ENCODE measurements around the gene CAVIN1.

Gene CAVIN1

DNA sequence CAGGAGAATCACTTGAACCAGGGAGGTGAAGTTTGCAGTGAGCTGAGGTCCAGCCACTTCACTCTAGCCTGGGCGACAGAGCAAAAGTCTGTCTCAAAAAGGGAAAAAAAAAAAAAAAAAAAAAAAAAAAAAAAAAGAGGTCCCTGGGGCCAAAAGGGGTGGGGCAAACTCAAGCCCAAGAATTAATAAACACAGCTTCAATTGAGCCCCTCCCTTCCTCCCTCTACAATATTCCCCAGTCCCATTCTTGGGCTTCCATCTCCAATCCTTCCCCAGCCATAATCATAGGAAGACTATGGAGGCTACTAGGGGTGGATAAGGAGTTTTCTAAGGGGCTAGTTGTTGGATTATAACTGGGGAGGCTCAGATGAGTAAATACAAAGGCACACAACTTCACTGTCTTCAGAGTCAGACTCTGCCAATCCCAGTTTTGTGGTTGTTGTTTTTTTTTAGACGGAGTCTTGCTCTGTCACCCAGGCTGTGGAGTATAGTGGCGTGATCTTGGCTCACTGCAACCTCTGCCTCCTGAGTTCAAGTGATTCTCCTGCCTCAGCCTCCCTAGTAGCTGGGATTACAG, 9.5 kb downstream of the CAVIN1 start:
- Histone ChIP-seq H3K36me3 (ENCODE audit: low read depth) (peaks cover 34% of the 10 kb centered on the region), H3K27ac (ENCODE audit: poor library complexity, severe bottlenecking) (peak overlapping the region; percentile 94), H3K4me1 (ENCODE audit: insufficient read depth, poor library complexity, severe bottlenecking) (peaks cover 27% of the 10 kb centered on the region), H3K27me3 (ENCODE audit: insufficient read depth, poor library complexity, severe bottlenecking) (no peaks in the 10 kb centered on the region), H3K9me3 (ENCODE audit: severe bottlenecking) (no peaks in the 10 kb centered on the region), H3K4me3 (ENCODE audit: severe bottlenecking) (no peak overlapping the region)
- ATAC-seq (ENCODE audit: low read depth), result no peak
- DNase-seq (ENCODE audit: low spot score), result no peak
- TF ChIP-seq, protein P1, sequence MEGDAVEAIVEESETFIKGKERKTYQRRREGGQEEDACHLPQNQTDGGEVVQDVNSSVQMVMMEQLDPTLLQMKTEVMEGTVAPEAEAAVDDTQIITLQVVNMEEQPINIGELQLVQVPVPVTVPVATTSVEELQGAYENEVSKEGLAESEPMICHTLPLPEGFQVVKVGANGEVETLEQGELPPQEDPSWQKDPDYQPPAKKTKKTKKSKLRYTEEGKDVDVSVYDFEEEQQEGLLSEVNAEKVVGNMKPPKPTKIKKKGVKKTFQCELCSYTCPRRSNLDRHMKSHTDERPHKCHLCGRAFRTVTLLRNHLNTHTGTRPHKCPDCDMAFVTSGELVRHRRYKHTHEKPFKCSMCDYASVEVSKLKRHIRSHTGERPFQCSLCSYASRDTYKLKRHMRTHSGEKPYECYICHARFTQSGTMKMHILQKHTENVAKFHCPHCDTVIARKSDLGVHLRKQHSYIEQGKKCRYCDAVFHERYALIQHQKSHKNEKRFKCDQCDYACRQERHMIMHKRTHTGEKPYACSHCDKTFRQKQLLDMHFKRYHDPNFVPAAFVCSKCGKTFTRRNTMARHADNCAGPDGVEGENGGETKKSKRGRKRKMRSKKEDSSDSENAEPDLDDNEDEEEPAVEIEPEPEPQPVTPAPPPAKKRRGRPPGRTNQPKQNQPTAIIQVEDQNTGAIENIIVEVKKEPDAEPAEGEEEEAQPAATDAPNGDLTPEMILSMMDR (IDR thresholded peaks at IDR 0.05; ENCODE audit: poor library complexity, severe bottlenecking), result no peak

DNA sequence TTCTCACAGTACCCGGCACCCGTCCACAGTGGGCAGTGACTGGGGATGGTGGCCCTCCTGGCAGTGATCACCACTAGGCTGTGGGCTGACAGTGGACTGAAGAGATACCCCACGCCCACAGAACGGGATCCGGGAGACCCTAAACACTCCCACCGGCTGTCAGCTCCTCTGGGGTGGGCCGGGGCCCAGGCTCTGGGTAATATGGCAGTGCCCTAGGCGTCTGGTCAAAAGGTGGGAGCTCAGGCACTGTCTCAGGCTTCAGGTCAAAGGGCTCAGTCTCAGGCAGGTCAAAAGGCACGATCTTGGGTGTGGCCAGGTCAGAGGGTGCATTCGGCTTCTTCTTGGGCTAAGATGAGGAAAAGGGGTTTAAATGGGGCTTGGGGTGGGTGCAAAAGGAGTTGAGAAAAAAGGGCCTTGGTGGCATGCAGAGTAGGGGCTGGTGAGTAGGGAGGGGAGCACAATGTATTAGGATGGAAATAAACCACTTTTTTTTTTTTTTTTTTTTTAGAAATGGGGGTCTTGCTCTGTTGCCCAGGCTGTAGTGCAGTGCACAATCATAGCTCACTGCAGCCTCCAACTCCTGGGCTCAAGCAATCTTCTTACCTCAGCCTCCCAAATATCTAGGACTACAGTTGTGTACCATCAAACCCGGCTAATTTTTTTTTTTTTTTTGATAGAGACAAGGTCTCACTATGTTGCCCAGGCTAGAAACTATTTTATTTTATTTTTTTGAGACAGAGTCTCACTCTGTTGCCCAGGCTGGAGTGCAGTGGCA, 11.0 kb downstream of the CAVIN1 start:
- ATAC-seq (ENCODE audit: low read depth) (no peak), DNase-seq (ENCODE audit: low spot score) (no peak)
- H3K36me3 ChIP-seq (ENCODE audit: low read depth), result peaks cover 24% of the 10 kb centered on the region
- H3K27ac ChIP-seq (ENCODE audit: poor library complexity, severe bottlenecking), result peak overlapping the region; percentile 94
- no peaks in the 10 kb centered on the region for H3K9me3 ChIP-seq (ENCODE audit: severe bottlenecking)
- no peak overlapping the region for H3K4me3 ChIP-seq (ENCODE audit: severe bottlenecking)
- H3K27me3 ChIP-seq (ENCODE audit: insufficient read depth, poor library complexity, severe bottlenecking), result no peaks in the 10 kb centered on the region
- TF ChIP-seq, protein P1 (IDR thresholded peaks at IDR 0.05; ENCODE audit: poor library complexity, severe bottlenecking), result no peak
- H3K4me1 ChIP-seq (ENCODE audit: insufficient read depth, poor library complexity, severe bottlenecking), result peaks cover 42% of the 10 kb centered on the region

DNA sequence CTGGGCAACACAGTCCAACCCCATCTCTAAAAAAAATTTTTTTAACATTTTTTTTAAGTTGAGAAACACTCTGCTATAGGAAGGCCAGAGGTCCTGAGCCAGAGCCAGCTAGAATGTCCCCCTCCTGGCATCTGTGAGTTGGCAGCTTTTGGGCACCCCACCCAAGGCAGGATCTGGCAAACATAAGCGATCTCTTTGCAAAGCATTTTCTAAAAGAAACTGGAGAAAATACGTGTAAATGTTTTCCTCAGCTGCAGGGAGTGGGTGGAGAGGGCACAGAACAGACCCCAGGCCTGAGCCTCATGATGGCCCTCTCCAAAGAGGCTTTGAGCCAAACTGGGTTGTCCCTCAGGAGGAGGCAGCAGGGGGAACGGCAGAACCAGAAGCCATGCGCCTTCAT, 11.7 kb downstream of the CAVIN1 start:
- DNase-seq (ENCODE audit: low spot score), result no peak
- ATAC-seq (ENCODE audit: low read depth), result no peak
- Histone ChIP-seq H3K27me3 (ENCODE audit: insufficient read depth, poor library complexity, severe bottlenecking) (no peaks in the 10 kb centered on the region), H3K4me1 (ENCODE audit: insufficient read depth, poor library complexity, severe bottlenecking) (peaks cover 49% of the 10 kb centered on the region), H3K9me3 (ENCODE audit: severe bottlenecking) (no peaks in the 10 kb centered on the region), H3K27ac (ENCODE audit: poor library complexity, severe bottlenecking) (peak overlapping the region; percentile 94), H3K4me3 (ENCODE audit: severe bottlenecking) (no peak overlapping the region), H3K36me3 (ENCODE audit: low read depth) (peaks cover 31% of the 10 kb centered on the region)
- TF ChIP-seq, protein P1 (IDR thresholded peaks at IDR 0.05; ENCODE audit: poor library complexity, severe bottlenecking), result no peak

DNA sequence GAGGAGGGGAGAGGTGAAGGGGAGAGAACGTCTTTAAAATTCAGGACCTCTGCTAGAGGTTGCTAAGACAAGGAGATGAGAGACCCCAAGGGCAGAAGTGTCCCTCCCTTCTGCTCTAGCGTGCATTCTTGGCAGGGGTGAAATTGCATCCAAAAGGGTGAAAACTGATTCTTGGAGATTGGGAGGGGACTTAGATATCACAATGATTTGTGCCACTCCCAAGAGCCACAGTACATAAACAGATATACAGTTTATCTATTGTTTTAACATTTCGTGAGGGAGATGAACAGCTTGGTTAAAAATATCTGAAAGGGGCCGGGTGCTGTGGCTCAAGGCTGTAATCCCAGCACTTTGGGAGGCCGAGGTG, 12.8 kb downstream of the CAVIN1 start:
- no peak for ATAC-seq (ENCODE audit: low read depth)
- no peaks in the 10 kb centered on the region for H3K9me3 ChIP-seq (ENCODE audit: severe bottlenecking)
- DNase-seq (ENCODE audit: low spot score), result no peak
- TF ChIP-seq, protein P1 (IDR thresholded peaks at IDR 0.05; ENCODE audit: poor library complexity, severe bottlenecking), result no peak
- no peak overlapping the region for H3K4me3 ChIP-seq (ENCODE audit: severe bottlenecking)
- H3K27me3 ChIP-seq (ENCODE audit: insufficient read depth, poor library complexity, severe bottlenecking), result no peaks in the 10 kb centered on the region
- peaks cover 45% of the 10 kb centered on the region for H3K4me1 ChIP-seq (ENCODE audit: insufficient read depth, poor library complexity, severe bottlenecking)
- H3K36me3 ChIP-seq (ENCODE audit: low read depth), result peaks cover 34% of the 10 kb centered on the region
- peak overlapping the region; percentile 94 for H3K27ac ChIP-seq (ENCODE audit: poor library complexity, severe bottlenecking)

All from RWPE2 (cell line).